PC-9 (cell line): ENCODE data around the gene NPC2.

ENCODE experiments used
- CTCF ChIP-seq: fragments of 200-600 bp; sonication (generic); conservative IDR thresholded peaks from 2 replicates; pipeline ENCODE4 v1.6.1; 2017; ENCODE audit warnings: mixed run types, antibody characterized with exemption, mild to moderate bottlenecking, moderate library complexity
- EZH2 ChIP-seq: fragments of 200-600 bp; sonication (generic); IDR thresholded peaks from 2 replicates; pipeline ENCODE4 v1.8.0; 2017; ENCODE audit warnings: antibody characterized with exemption, low read depth

- no peak for TF ChIP-seq CTCF
- TF ChIP-seq EZH2, result no peak
These were observed 33.1 kb downstream of the NPC2 start for GRCh38 chr14:74459976-74460375.
